CD4-positive, alpha-beta memory T cell (primary cell): ENCODE measurements around the gene CNTN4. TPM values are rescaled to one million over a fixed set of nuclear protein-coding genes. Genes with fewer than 3 reads are reported as not detected.
"Not testable (repeated sequence)": the region's sequence is repeated elsewhere in the genome, so short reads cannot be mapped to it uniquely, and the experiment has no call there.

Source experiments
- CTCF ChIA-PET: fragments of 350-600 bp; sonication (Branson Sonifier 250); formaldehyde crosslinking; loops from one replicate; lab custom pipeline; 2021; ENCODE audit warnings: inconsistent platforms; ENCODE audit not compliant: partially characterized antibody; lab: Charles Lee
- POLR2A ChIA-PET: fragments of 350-600 bp; sonication (Branson Sonifier 250); formaldehyde crosslinking; loops from one replicate; lab custom pipeline; 2021; ENCODE audit not compliant: partially characterized antibody; lab: Charles Lee
- DNase-seq, 5 donors: peaks; one replicate each; pipeline versions ENCODE4 v3.0.0 to v3.0.0-alpha.2; 2020 to 2022; ENCODE audit warnings: mixed read lengths in 1 of 5
- H3K27ac ChIP-seq: one replicate; pipeline ENCODE4 v1.7.0; 2013; ENCODE audit warnings: low read depth, low read length
- H3K27me3 ChIP-seq: 2 replicates; pipeline ENCODE4 v1.7.0; 2013; ENCODE audit warnings: mild to moderate bottlenecking, low read length, moderate library complexity; ENCODE audit not compliant: insufficient read depth
- H3K36me3 ChIP-seq: 2 replicates; pipeline ENCODE4 v1.7.0; 2013; ENCODE audit warnings: mild to moderate bottlenecking, low read length, moderate library complexity; ENCODE audit not compliant: insufficient read depth
- H3K4me1 ChIP-seq: 2 replicates; pipeline ENCODE4 v1.7.0; 2013; ENCODE audit warnings: mild to moderate bottlenecking, low read length, moderate library complexity; ENCODE audit not compliant: insufficient read depth
- H3K4me3 ChIP-seq, 2 donors: one replicate each; pipeline ENCODE4 v1.7.0; 2013; ENCODE audit warnings: low read length in 2 of 2, mild to moderate bottlenecking in 1 of 2
- H3K9me3 ChIP-seq, 2 donors: one replicate each; pipeline ENCODE4 v1.7.0; 2013; ENCODE audit warnings: low read length in 2 of 2, control low read depth in 1 of 2; ENCODE audit not compliant: control insufficient read depth in 1 of 2
- H3K27ac Mint-ChIP-seq, 7 donors: one replicate each; pipeline ENCODE4 v1.8.0; 2020 to 2021; ENCODE audit warnings: mixed read lengths in 7 of 7, mild to moderate bottlenecking in 6 of 7, inconsistent platforms in 3 of 7, moderate library complexity in 3 of 7
- H3K27me3 Mint-ChIP-seq, 2 donors: one replicate each; pipeline ENCODE4 v1.8.0; 2020 to 2021; ENCODE audit warnings: mixed read lengths in 2 of 2
- H3K36me3 Mint-ChIP-seq, 2 donors: one replicate each; pipeline ENCODE4 v1.8.0; 2020 to 2021; ENCODE audit warnings: mixed read lengths in 2 of 2, inconsistent platforms in 1 of 2, mild to moderate bottlenecking in 1 of 2
- H3K4me1 Mint-ChIP-seq, 4 donors: one replicate each; pipeline ENCODE4 v1.8.0; 2020 to 2021; ENCODE audit warnings: mixed read lengths in 4 of 4, mild to moderate bottlenecking in 1 of 4
- H3K4me3 Mint-ChIP-seq, 8 donors: one replicate each; pipeline ENCODE4 v1.8.0; 2020 to 2021; ENCODE audit warnings: mixed read lengths in 8 of 8, mild to moderate bottlenecking in 7 of 8, moderate library complexity in 6 of 8, inconsistent platforms in 3 of 8
- H3K9me3 Mint-ChIP-seq, 8 donors: one replicate each; pipeline ENCODE4 v1.8.0; 2020 to 2021; ENCODE audit warnings: mixed read lengths in 8 of 8, mild to moderate bottlenecking in 5 of 8, inconsistent platforms in 3 of 8, moderate library complexity in 1 of 8
- intact Hi-C: fragments of 100-400 bp; cut with micrococcal nuclease; formaldehyde crosslinking; loops from one replicate; pipeline ENCODE4 v1.15.1; 2023
- polyA plus RNA-seq, 2 donors: library from polyadenylated mRNA; unstranded; fragments of 300-500 nt; fragmentation: Illumina TruSeq; gene quantifications; one replicate each; pipeline ENCODE4 v1.2.3, GENCODE V29; 2021
- total RNA-seq, 2 experiments: library from RNA; stranded (reverse); gene quantifications; one replicate each; pipeline ENCODE4 v1.2.3, GENCODE V29; 2021

CNTN4 gene
- total and polyA plus RNA-seq, 4 experiments from 2014 or later: not detected

- ChIA-PET CTCF (interaction anchor here (1.3 kb wide), 1 partner anchor 23 kb away, joined by 3 read pairs; no protein-coding TSS in a partner anchor), POLR2A (no interaction called here)
- no peaks in the 10 kb centered on the region for H3K27me3 ChIP-seq
- H3K36me3 Mint-ChIP-seq: no peaks in the 10 kb centered on the region
- no peak overlapping the region for H3K27ac Mint-ChIP-seq
- no peak overlapping the region for H3K4me3 ChIP-seq
- no peaks in the 10 kb centered on the region for H3K36me3 ChIP-seq
- H3K9me3 Mint-ChIP-seq: no peaks in the 10 kb centered on the region
- H3K9me3 ChIP-seq: no peaks in the 10 kb centered on the region
- H3K27ac ChIP-seq: no peak overlapping the region
- H3K4me1 Mint-ChIP-seq: peaks cover 0 to 8% (median 3%) of the 10 kb centered on the region in 4 donors
- no peaks in the 10 kb centered on the region for H3K4me1 ChIP-seq
- intact Hi-C loops: no loop called here
- DNase-seq: no peak
- no peaks in the 10 kb centered on the region for H3K27me3 Mint-ChIP-seq
- no peak overlapping the region for H3K4me3 Mint-ChIP-seq
Measured at GRCh38 chr3:2978977-2979732, 880.5 kb downstream of the CNTN4 start.

GRCh38 chr3:2984005-2984830 is 885.6 kb downstream of the CNTN4 start:
- no peak overlapping the region for H3K27ac ChIP-seq
- no peak overlapping the region for H3K4me3 ChIP-seq
- DNase-seq: no peak
- intact Hi-C loops: no loop called here
- H3K9me3 Mint-ChIP-seq: no peaks in the 10 kb centered on the region
- ChIA-PET POLR2A (no interaction called here), CTCF (no interaction called here)
- H3K4me3 Mint-ChIP-seq: no peak overlapping the region
- peaks cover 0 to 2% of the 10 kb centered on the region in 2 donors for H3K27me3 Mint-ChIP-seq
- no peaks in the 10 kb centered on the region for H3K36me3 ChIP-seq
- H3K9me3 ChIP-seq: no peaks in the 10 kb centered on the region
- no peak overlapping the region for H3K27ac Mint-ChIP-seq
- no peaks in the 10 kb centered on the region for H3K4me1 ChIP-seq
- H3K4me1 Mint-ChIP-seq: peaks cover 0 to 2% (median 0%) of the 10 kb centered on the region in 4 donors
- H3K36me3 Mint-ChIP-seq: no peaks in the 10 kb centered on the region
- no peaks in the 10 kb centered on the region for H3K27me3 ChIP-seq

GRCh38 chr3:2984831-2985220 is 886.2 kb downstream of the CNTN4 start:
- Histone ChIP-seq H3K9me3 (no peaks in the 10 kb centered on the region), H3K27me3 (no peaks in the 10 kb centered on the region), H3K4me3 (no peak overlapping the region), H3K4me1 (no peaks in the 10 kb centered on the region), H3K27ac (no peak overlapping the region), H3K36me3 (no peaks in the 10 kb centered on the region)
- no peaks in the 10 kb centered on the region for H3K36me3 Mint-ChIP-seq
- no peak overlapping the region for H3K4me3 Mint-ChIP-seq
- H3K27ac Mint-ChIP-seq: no peak overlapping the region
- ChIA-PET POLR2A (no interaction called here), CTCF (no interaction called here)
- intact Hi-C loops: no loop called here
- H3K9me3 Mint-ChIP-seq: no peaks in the 10 kb centered on the region
- no peak for DNase-seq
- H3K4me1 Mint-ChIP-seq: peaks cover 0 to 2% (median 0%) of the 10 kb centered on the region in 4 donors
- H3K27me3 Mint-ChIP-seq: peaks cover 0 to 2% of the 10 kb centered on the region in 2 donors

GRCh38 chr3:2985479-2985878 is 886.8 kb downstream of the CNTN4 start:
- peaks cover 0 to 2% of the 10 kb centered on the region in 2 donors for H3K27me3 Mint-ChIP-seq
- H3K4me1 ChIP-seq: no peaks in the 10 kb centered on the region
- no peaks in the 10 kb centered on the region for H3K36me3 Mint-ChIP-seq
- POLR2A ChIA-PET: no interaction called here
- H3K4me3 Mint-ChIP-seq: no peak overlapping the region
- no peak overlapping the region for H3K4me3 ChIP-seq
- peaks cover 0 to 2% (median 0%) of the 10 kb centered on the region in 4 donors for H3K4me1 Mint-ChIP-seq
- H3K27me3 ChIP-seq: no peaks in the 10 kb centered on the region
- CTCF ChIA-PET: no interaction called here
- H3K27ac ChIP-seq: no peak overlapping the region
- DNase-seq: no peak
- H3K27ac Mint-ChIP-seq: no peak overlapping the region
- intact Hi-C loops: no loop called here
- H3K9me3 ChIP-seq: no peaks in the 10 kb centered on the region
- no peaks in the 10 kb centered on the region for H3K36me3 ChIP-seq
- H3K9me3 Mint-ChIP-seq: no peaks in the 10 kb centered on the region

GRCh38 chr3:2992534-2992933 is 893.9 kb downstream of the CNTN4 start:
- Mint-ChIP-seq H3K27ac (no peak overlapping the region), H3K4me3 (no peak overlapping the region), H3K27me3 (peaks cover 3 to 5% of the 10 kb centered on the region in 2 donors), H3K9me3 (no peaks in the 10 kb centered on the region), H3K36me3 (no peaks in the 10 kb centered on the region), H3K4me1 (peaks cover 1 to 6% (median 6%) of the 10 kb centered on the region in 4 donors)
- intact Hi-C loops: no loop called here
- ChIA-PET CTCF (no interaction called here), POLR2A (no interaction called here)
- no peak overlapping the region for H3K27ac ChIP-seq
- H3K4me3 ChIP-seq: no peak overlapping the region
- no peak for DNase-seq
- no peaks in the 10 kb centered on the region for H3K4me1 ChIP-seq
- no peaks in the 10 kb centered on the region for H3K36me3 ChIP-seq
- H3K9me3 ChIP-seq: no peaks in the 10 kb centered on the region
- no peaks in the 10 kb centered on the region for H3K27me3 ChIP-seq

- H3K27me3 Mint-ChIP-seq, H3K9me3 Mint-ChIP-seq, H3K27ac ChIP-seq, POLR2A ChIA-PET, DNase-seq, H3K4me1 ChIP-seq, H3K9me3 ChIP-seq, intact Hi-C loops, H3K4me3 ChIP-seq, CTCF ChIA-PET, H3K27me3 ChIP-seq, H3K4me3 Mint-ChIP-seq, H3K36me3 ChIP-seq, H3K27ac Mint-ChIP-seq, H3K4me1 Mint-ChIP-seq, H3K36me3 Mint-ChIP-seq: not testable (repeated sequence)
Measured at GRCh38 chr3:2993130-2993529, 894.5 kb downstream of the CNTN4 start.

GRCh38 chr3:2993736-2994135 is 895.1 kb downstream of the CNTN4 start:
- ChIA-PET POLR2A (no interaction called here), CTCF (no interaction called here)
- Mint-ChIP-seq H3K27ac (no peak overlapping the region), H3K4me3 (no peak overlapping the region), H3K36me3 (no peaks in the 10 kb centered on the region), H3K4me1 (peaks cover 1 to 7% (median 6%) of the 10 kb centered on the region in 4 donors), H3K27me3 (peaks cover 3 to 5% of the 10 kb centered on the region in 2 donors), H3K9me3 (no peaks in the 10 kb centered on the region)
- Histone ChIP-seq H3K4me1 (no peaks in the 10 kb centered on the region), H3K27ac (no peak overlapping the region), H3K36me3 (no peaks in the 10 kb centered on the region), H3K4me3 (no peak overlapping the region), H3K9me3 (no peaks in the 10 kb centered on the region), H3K27me3 (no peaks in the 10 kb centered on the region)
- intact Hi-C loops: no loop called here
- DNase-seq: no peak
